ENCODE measurements around the gene TIMM22.

The TIMM22 gene

DNA sequence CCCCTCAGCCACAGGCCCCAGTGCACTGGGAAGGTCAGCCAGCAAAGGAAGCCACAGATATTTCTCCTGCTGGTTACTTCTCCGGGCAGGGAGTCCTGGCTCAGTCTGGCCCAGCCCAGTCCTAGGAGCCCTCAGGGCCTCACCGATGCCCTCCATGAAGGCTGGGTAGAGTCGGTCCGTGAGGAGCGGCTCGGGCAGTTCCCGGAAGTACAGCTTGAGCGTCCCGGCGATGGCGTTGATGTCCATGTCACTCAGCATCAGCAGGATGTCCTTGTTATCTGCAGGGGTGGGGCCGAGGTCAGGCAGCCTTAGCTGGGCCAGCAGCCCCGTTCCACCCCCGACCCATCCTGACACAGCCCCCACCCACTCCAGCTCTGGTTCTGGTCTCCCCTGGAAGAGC lies 13.7 kb downstream of the TIMM22 start:
- in situ Hi-C loops (cut with HindIII; ENCODE audit: low sequenced_read_pairs) = no loop called here
- TF ChIP-seq, protein P1, sequence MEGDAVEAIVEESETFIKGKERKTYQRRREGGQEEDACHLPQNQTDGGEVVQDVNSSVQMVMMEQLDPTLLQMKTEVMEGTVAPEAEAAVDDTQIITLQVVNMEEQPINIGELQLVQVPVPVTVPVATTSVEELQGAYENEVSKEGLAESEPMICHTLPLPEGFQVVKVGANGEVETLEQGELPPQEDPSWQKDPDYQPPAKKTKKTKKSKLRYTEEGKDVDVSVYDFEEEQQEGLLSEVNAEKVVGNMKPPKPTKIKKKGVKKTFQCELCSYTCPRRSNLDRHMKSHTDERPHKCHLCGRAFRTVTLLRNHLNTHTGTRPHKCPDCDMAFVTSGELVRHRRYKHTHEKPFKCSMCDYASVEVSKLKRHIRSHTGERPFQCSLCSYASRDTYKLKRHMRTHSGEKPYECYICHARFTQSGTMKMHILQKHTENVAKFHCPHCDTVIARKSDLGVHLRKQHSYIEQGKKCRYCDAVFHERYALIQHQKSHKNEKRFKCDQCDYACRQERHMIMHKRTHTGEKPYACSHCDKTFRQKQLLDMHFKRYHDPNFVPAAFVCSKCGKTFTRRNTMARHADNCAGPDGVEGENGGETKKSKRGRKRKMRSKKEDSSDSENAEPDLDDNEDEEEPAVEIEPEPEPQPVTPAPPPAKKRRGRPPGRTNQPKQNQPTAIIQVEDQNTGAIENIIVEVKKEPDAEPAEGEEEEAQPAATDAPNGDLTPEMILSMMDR (IDR thresholded peaks at IDR 0.05; ENCODE audit: low read depth, low read length, missing control alignments) = no peak
- H3K4me3 ChIP-seq (ENCODE audit: low read depth, low read length) = no peak overlapping the region
- no peak for DNase-seq (ENCODE audit: low read depth)

DNA sequence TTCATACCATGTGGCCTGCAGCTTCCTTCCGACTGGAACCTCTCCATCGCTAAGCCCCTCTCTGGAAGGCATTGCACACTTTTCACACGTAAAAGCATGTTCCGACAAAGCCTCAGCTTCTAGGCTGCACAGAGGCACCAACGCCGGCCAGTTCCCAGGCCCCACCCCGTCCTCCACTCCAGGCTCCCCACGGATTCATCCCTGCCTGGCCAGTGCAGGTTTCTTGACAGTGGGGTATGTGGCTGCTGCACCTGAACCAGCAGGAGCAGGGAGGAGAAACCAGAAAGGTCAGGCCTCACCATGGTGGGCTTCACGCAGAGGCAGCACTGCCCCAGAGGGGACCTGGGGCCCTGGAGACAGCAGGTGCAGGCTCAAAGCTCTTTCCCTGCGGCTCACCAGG lies 14.2 kb downstream of the TIMM22 start:
- no peak for DNase-seq (ENCODE audit: low read depth)
- no peak overlapping the region for H3K4me3 ChIP-seq (ENCODE audit: low read depth, low read length)
- TF ChIP-seq, protein P1 (IDR thresholded peaks at IDR 0.05; ENCODE audit: low read depth, low read length, missing control alignments) = no peak
- in situ Hi-C loops (cut with HindIII; ENCODE audit: low sequenced_read_pairs) = no loop called here

DNA sequence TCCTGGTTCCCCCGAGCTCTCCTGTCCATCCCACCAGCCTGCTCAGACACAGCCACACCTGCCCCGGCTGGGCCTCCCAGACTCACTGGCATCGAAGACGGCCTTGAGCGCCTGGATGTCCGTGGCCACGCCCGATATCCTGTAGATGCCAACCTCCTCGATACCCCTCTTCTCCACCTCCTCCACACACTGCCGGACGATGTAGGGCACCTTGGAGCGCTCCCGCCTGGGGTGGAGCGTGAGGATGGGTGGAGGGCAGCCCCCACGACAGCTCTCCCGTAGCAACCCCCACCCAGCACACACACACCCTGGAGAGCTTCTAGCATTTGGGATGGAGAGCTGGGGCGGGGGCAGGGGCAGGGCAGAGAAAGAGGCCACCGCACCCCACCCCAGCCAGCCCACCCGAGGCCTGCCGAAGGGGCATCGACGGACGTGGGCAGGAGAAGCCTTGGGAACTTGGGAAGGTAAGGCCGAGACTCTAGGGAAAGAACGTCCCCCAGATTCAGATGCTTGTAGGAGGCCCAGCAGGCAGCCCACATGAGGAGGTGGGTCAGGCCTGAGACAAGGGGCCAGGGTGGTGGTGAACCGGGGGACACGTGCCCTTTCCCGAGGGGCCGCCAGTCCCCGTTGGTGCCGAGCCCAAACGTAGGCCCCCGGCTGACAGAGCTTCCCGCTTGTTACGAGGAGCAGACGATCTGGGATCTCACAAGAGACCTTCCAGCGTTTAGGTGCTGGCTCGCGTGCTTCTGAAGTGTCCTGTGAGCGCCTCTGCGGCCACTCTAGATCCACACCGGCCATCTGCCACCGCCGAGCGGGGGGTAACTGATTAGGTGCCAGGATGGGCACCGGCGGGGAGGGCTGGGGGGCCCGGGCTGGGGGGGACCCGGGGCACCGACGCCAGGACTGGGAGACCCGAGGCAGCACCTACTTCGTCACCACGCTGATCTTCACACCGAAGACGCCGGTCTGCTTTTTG lies 15.1 kb downstream of the TIMM22 start:
- in situ Hi-C loops (cut with HindIII; ENCODE audit: low sequenced_read_pairs) = no loop called here
- TF ChIP-seq, protein P1 (IDR thresholded peaks at IDR 0.05; ENCODE audit: low read depth, low read length, missing control alignments) = no peak
- no peak for DNase-seq (ENCODE audit: low read depth)
- no peak overlapping the region for H3K4me3 ChIP-seq (ENCODE audit: low read depth, low read length)

DNA sequence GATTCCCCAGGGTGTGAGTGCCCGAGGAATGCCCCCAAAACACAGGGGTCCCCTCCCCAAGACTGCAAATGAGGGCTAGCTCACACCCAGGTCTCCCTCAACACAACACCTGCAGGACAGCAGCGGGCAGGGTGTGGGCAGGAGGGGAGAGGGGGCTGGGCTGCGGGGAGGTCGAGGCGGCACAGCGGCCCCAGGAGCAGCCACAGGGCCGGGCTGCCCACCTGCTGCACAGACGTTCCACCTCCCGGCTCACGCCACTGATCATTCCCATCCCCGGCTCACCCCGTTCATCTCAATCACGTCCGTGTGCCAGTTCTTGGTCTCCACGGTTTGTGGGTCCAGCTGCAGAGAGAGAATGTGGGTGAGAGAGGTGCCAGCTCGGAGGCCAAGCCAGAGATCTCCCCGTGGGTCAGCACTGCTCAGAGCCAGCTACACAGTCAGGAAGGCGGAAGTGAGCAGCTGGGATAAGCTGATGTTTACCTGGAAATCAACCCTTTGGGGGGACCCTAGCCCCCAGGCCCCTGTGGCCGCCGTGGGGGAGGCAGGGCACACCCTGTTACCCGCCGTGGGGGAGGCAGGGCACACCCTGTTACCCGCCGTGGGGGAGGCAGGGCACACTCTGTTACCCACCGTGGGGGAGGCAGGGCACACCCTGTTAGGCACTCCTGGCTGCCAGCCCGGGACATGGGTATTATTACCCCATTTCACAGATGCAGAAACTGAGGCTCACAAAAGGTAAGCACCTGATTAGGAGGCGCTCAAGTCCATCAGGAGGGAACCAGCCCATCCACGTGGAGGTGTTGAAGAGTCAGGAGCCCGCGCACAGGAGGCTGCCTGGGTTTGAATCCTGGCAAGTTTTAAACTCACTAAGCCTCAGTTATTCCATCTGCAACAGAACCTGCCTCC lies 16.1 kb downstream of the TIMM22 start:
- TF ChIP-seq, protein P1 (IDR thresholded peaks at IDR 0.05; ENCODE audit: low read depth, low read length, missing control alignments) = no peak
- H3K4me3 ChIP-seq (ENCODE audit: low read depth, low read length) = no peak overlapping the region
- in situ Hi-C loops (cut with HindIII; ENCODE audit: low sequenced_read_pairs) = no loop called here
- no peak for DNase-seq (ENCODE audit: low read depth)

DNA sequence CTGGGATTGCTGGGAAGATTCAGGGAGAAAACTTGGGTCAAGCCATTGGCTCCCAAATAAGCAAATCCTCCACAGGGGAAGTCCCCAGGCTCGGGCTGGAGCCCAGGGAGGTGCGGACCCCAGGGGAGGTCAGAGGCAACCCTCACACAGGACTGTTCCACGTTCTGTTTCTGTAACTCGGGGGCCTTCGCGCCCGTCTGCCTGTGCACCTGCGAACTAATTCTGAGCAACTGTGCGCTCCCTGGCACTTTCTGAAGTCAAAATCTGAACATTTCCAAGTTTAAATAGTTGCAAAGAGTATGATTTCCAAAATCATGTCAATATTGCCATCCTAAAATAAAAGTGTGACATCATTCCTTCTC lies 16.8 kb downstream of the TIMM22 start:
- no peak overlapping the region for H3K4me3 ChIP-seq (ENCODE audit: low read depth, low read length)
- TF ChIP-seq, protein P1 (IDR thresholded peaks at IDR 0.05; ENCODE audit: low read depth, low read length, missing control alignments) = no peak
- in situ Hi-C loops (cut with HindIII; ENCODE audit: low sequenced_read_pairs) = no loop called here
- DNase-seq (ENCODE audit: low read depth) = no peak

DNA sequence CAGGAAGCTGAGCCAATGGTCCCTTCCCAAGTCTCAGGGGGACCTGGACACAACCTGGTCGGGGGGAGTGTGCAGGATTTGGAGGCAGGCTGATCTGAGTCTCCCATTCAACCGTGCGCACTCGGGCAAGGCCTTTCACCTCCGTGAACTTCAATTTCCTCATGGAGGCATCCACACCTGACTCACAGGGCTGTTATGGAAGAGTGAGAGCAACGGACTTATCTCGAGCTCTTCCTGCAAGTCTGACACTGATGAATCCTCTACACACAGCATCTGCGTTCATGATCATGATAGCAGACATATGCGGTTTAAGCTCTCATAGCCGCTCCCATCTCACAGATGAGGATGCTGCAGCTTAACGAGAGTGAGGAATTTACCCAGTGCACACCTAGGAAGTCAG lies 21.6 kb downstream of the TIMM22 start:
- in situ Hi-C loops (cut with HindIII; ENCODE audit: low sequenced_read_pairs) = no loop called here
- TF ChIP-seq, protein P1 (IDR thresholded peaks at IDR 0.05; ENCODE audit: low read depth, low read length, missing control alignments) = no peak
- no peak overlapping the region for H3K4me3 ChIP-seq (ENCODE audit: low read depth, low read length)
- no peak for DNase-seq (ENCODE audit: low read depth)

Measured in astrocyte of the cerebellum (primary cell).